H1 (cell line): ENCODE results near the gene ADARB2. TPM values are rescaled to one million over a fixed set of nuclear protein-coding genes. Genes with fewer than 3 reads are reported as not detected.

ENCODE experiments used
- CTCF ChIA-PET: fragments of 300-600 bp; sonication (Branson Sonifier 250); formaldehyde crosslinking; loops from one replicate; lab custom pipeline; 2021; ENCODE audit not compliant: partially characterized antibody; lab: Charles Lee
- POLR2A ChIA-PET: fragments of 300-600 bp; sonication (Branson Sonifier 250); formaldehyde crosslinking; loops from one replicate; lab custom pipeline; 2021; ENCODE audit warnings: inconsistent platforms; ENCODE audit not compliant: partially characterized antibody; lab: Charles Lee
- DNase-seq, 2 experiments: peaks; one replicate each; pipeline versions ENCODE4 v3.0.0 to v3.0.0-alpha.2; 2010 to 2022; ENCODE audit warnings: low spot score in 2 of 2, low read depth in 1 of 2, mixed read lengths in 1 of 2
- FAIRE-seq: peaks from 2 replicates; lab custom pipeline; 2011; peaks lifted over from hg19 to GRCh38; lab: Jason Lieb, UNC
- H2AFZ ChIP-seq: 2 replicates; pipeline ENCODE4 v1.8.1; 2012; ENCODE audit warnings: low read length, inconsistent platforms
- H2AK5ac ChIP-seq: 2 replicates; pipeline ENCODE4 v1.6.1; 2013; ENCODE audit warnings: low read depth, low read length
- H2BK120ac ChIP-seq: replicated peaks from 2 replicates; pipeline ENCODE3; 2013; ENCODE audit warnings: low read depth, low read length, inconsistent platforms
- H2BK12ac ChIP-seq: 2 replicates; pipeline ENCODE4 v1.6.1; 2013; ENCODE audit warnings: low read depth, low read length
- H2BK15ac ChIP-seq: 2 replicates; pipeline ENCODE4 v1.6.1; 2013; ENCODE audit warnings: low read length
- H2BK20ac ChIP-seq: 2 replicates; pipeline ENCODE4 v1.6.1; 2013; ENCODE audit warnings: low read length
- H2BK5ac ChIP-seq: 2 replicates; pipeline ENCODE4 v1.6.1; 2013; ENCODE audit warnings: low read depth, low read length
- H3K14ac ChIP-seq: 2 replicates; pipeline ENCODE4 v1.6.1; 2013; ENCODE audit warnings: inconsistent platforms; ENCODE audit not compliant: insufficient read length
- H3K18ac ChIP-seq: 2 replicates; pipeline ENCODE4 v1.6.1; 2013; ENCODE audit warnings: low read length; ENCODE audit errors: extremely low read depth
- H3K23ac ChIP-seq: 2 replicates; pipeline ENCODE4 v1.6.1; 2013; ENCODE audit warnings: inconsistent platforms; ENCODE audit not compliant: insufficient read length
- H3K23me2 ChIP-seq: 2 replicates; pipeline ENCODE4 v1.6.1; 2013; ENCODE audit warnings: low read depth, low read length
- H3K27ac ChIP-seq: 2 replicates; pipeline ENCODE4 v1.6.1; 2011; ENCODE audit warnings: low read depth, low read length, inconsistent platforms
- H3K27me3 ChIP-seq, 4 experiments: replicated peaks in 1 of 4; 1 replicate in 1 of 4; 2 replicates in 3 of 4; pipeline versions ENCODE4 v1.6.1 to v1.8.1; 2011 to 2013; ENCODE audit warnings: low read length in 3 of 4, mild to moderate bottlenecking in 3 of 4, inconsistent platforms in 2 of 4, mixed read lengths in 2 of 4, moderate library complexity in 1 of 4; ENCODE audit not compliant: control insufficient read depth in 3 of 4, insufficient read depth in 3 of 4; ENCODE audit errors: extremely low read depth in 1 of 4
- H3K36me3 ChIP-seq, 4 experiments: 2 replicates each; pipeline versions ENCODE4 v1.6.1 to v1.8.1; 2011 to 2013; ENCODE audit warnings: mild to moderate bottlenecking in 4 of 4, low read length in 3 of 4, moderate library complexity in 2 of 4, control low read depth in 1 of 4, inconsistent platforms in 1 of 4; ENCODE audit not compliant: insufficient read depth in 4 of 4, control insufficient read depth in 2 of 4
- H3K4ac ChIP-seq: replicated peaks from 2 replicates; pipeline ENCODE3; 2013; ENCODE audit warnings: low read length, low read depth, mixed read lengths, inconsistent platforms; ENCODE audit not compliant: insufficient read length
- H3K4me1 ChIP-seq, 4 experiments: replicated peaks in 1 of 4; 1 replicate in 1 of 4; 2 replicates in 3 of 4; pipeline versions ENCODE4 v1.6.1 to v1.8.1; 2011 to 2013; ENCODE audit warnings: low read length in 3 of 4, inconsistent platforms in 2 of 4, mixed read lengths in 1 of 4; ENCODE audit not compliant: insufficient read depth in 4 of 4, control insufficient read depth in 3 of 4
- H3K4me2 ChIP-seq, 2 experiments: 2 replicates each; pipeline versions ENCODE4 v1.6.1 to v1.8.1; 2011 to 2013; ENCODE audit warnings: low read depth in 2 of 2, low read length in 2 of 2, control low read depth in 1 of 2, inconsistent platforms in 1 of 2, mild to moderate bottlenecking in 1 of 2; ENCODE audit not compliant: insufficient read depth in 1 of 2
- H3K4me3 ChIP-seq, 4 experiments: fragments of 200-600, 300-600 bp in 1 of 4; sonication (generic), shearing (Covaris generic), sonication (Bioruptor Twin) in 1 of 4; 2 replicates each; pipeline versions ENCODE4 v1.5.1 to v1.8.1; 2011 to 2016; ENCODE audit warnings: low read length in 4 of 4, low read depth in 3 of 4, control low read depth in 2 of 4, inconsistent platforms in 2 of 4, mild to moderate bottlenecking in 2 of 4, mixed read lengths in 1 of 4, moderate library complexity in 1 of 4; ENCODE audit not compliant: insufficient read depth in 2 of 4; ENCODE audit errors: extremely low read depth in 1 of 4
- H3K56ac ChIP-seq: replicated peaks from 2 replicates; pipeline ENCODE3; 2013; ENCODE audit warnings: low read depth, mild to moderate bottlenecking, mixed read lengths, low read length, inconsistent platforms; ENCODE audit not compliant: insufficient read length
- H3K79me1 ChIP-seq: 2 replicates; pipeline ENCODE4 v1.6.1; 2013; ENCODE audit warnings: low read depth, low read length, control low read depth
- H3K79me2 ChIP-seq, 2 experiments: 2 replicates each; pipeline versions ENCODE4 v1.6.1 to v1.8.1; 2012 to 2013; ENCODE audit warnings: low read length in 2 of 2, mild to moderate bottlenecking in 2 of 2, inconsistent platforms in 1 of 2; ENCODE audit not compliant: insufficient read depth in 2 of 2, control insufficient read depth in 1 of 2
- H3K9ac ChIP-seq, 4 experiments: replicated peaks in 1 of 4; 1 replicate in 1 of 4; 2 replicates in 3 of 4; pipeline versions ENCODE4 v1.6.1 to v1.8.1; 2011 to 2013; ENCODE audit warnings: low read depth in 3 of 4, low read length in 3 of 4, control low read depth in 2 of 4, mild to moderate bottlenecking in 2 of 4, moderate library complexity in 2 of 4, inconsistent platforms in 1 of 4; ENCODE audit errors: extremely low read depth in 1 of 4
- H3K9me3 ChIP-seq, 2 experiments: 2 replicates each; pipeline versions ENCODE4 v1.6.1 to v1.8.1; 2012 to 2013; ENCODE audit warnings: mild to moderate bottlenecking in 2 of 2, moderate library complexity in 2 of 2, control low read depth in 1 of 2, inconsistent platforms in 1 of 2, low read depth in 1 of 2, low read length in 1 of 2, mixed read lengths in 1 of 2; ENCODE audit not compliant: insufficient read depth in 2 of 2
- H4K20me1 ChIP-seq, 2 experiments: replicated peaks in 1 of 2; 2 replicates each; pipeline versions ENCODE3 to v1.8.1; 2011 to 2013; ENCODE audit warnings: inconsistent platforms in 2 of 2, low read length in 2 of 2, mild to moderate bottlenecking in 1 of 2; ENCODE audit not compliant: insufficient read depth in 2 of 2, control insufficient read depth in 1 of 2
- H4K5ac ChIP-seq: 2 replicates; pipeline ENCODE4 v1.6.1; 2013; ENCODE audit warnings: low read length, low read depth, mixed read lengths, inconsistent platforms; ENCODE audit not compliant: insufficient read length
- H4K8ac ChIP-seq: 2 replicates; pipeline ENCODE4 v1.8.0; 2013; ENCODE audit warnings: mild to moderate bottlenecking, moderate library complexity, low read length, inconsistent platforms; ENCODE audit not compliant: insufficient read depth; ENCODE audit errors: extremely low read depth
- H4K91ac ChIP-seq: replicated peaks from 2 replicates; pipeline ENCODE3; 2013; ENCODE audit warnings: low read length, mixed read lengths, inconsistent platforms; ENCODE audit not compliant: insufficient read length
- CEBPB ChIP-seq: IDR thresholded peaks from 2 replicates; pipeline ENCODE4 v1.6.1; 2012; ENCODE audit warnings: low read depth, low read length
- KDM4A ChIP-seq: IDR thresholded peaks from one replicate; pipeline ENCODE4 v1.7.1; 2012; ENCODE audit warnings: low read depth, mild to moderate bottlenecking, moderate library complexity, low read length, inconsistent platforms; ENCODE audit not compliant: severe bottlenecking
- SP2 ChIP-seq: IDR thresholded peaks from 2 replicates; pipeline ENCODE4 v1.6.1; 2012; ENCODE audit warnings: mild to moderate bottlenecking, low read length, inconsistent platforms
- SP4 ChIP-seq: IDR thresholded peaks from 2 replicates; pipeline ENCODE4 v1.6.1; 2012; ENCODE audit warnings: low read length, inconsistent platforms
- TAF7 ChIP-seq: optimal IDR thresholded peaks from 2 replicates; pipeline ENCODE3; 2011; ENCODE audit warnings: low read depth, mild to moderate bottlenecking, inconsistent platforms, low read length, moderate library complexity, borderline replicate concordance
- WGBS, 2 experiments: shearing (Covaris generic) in 1 of 2; methylation state at CpG; one replicate each; pipeline versions ENCODE4 v1.1.6 to v1.1.7; 2013 to 2015; ENCODE audit warnings: low lambda C conversion rate in 2 of 2, mixed read lengths in 2 of 2, inconsistent platforms in 1 of 2, low coverage in 1 of 2, missing lambda C conversion rate in 1 of 2; ENCODE audit not compliant: insufficient replicate concordance in 2 of 2, insufficient coverage in 1 of 2, insufficient read length in 1 of 2; ENCODE audit errors: extremely low coverage in 1 of 2, missing lambda C conversion rate in 1 of 2; 5-methylcytosine and 5-hydroxymethylcytosine counted together
- polyA plus RNA-seq, 7 experiments: library from polyadenylated mRNA; depleted of rRNA in 3 of 7; stranded (reverse) in 5 of 7; unstranded in 2 of 7; fragments of >200 nt in 5 of 7; fragments of 200-250 nt in 2 of 7; gene quantifications; 1 replicate in 5 of 7; 2 replicates in 1 of 7; 4 replicates in 1 of 7; pipeline versions ENCODE4 v1.2.1 to v1.2.3, GENCODE V29; 2011 to 2013; ENCODE audit warnings: missing spikeins in 2 of 7, mixed read lengths in 2 of 7
- total RNA-seq: library from RNA; stranded (reverse); fragmentation: NEBNext Ultra II Directional; extraction: Animal tissue kit (Norgen Biotek cat#: 25700); gene quantifications from 2 replicates; pipeline ENCODE4 v1.2.1, GENCODE V29; 2021

ADARB2 gene
- total and polyA plus RNA-seq, 2 of the 8 experiments (the other 6 are each of a cell fraction or from before 2014, with no cell fraction given) = 2.2 to 2.8 TPM

GRCh38 chr10:1635340-1635739 is 102.0 kb downstream of the ADARB2 start:
- Histone ChIP-seq H4K5ac (no peak overlapping the region), H3K56ac (no peak overlapping the region), H2AFZ (peak overlapping the region; percentile 66; the same call in 1 of the 2 replicates), H2BK12ac (no peak overlapping the region), H3K4me2 (0 out of 4 replicates have a peak overlapping the region, but pooled peaks of 1 of the 2 experiments have one; percentile 3), H3K79me1 (no peaks in the 10 kb centered on the region), H3K4me3 (no peak overlapping the region), H4K8ac (no peak overlapping the region), H2BK5ac (no peak overlapping the region), H3K18ac (peak overlapping the region; percentile 54; the same call in 1 of the 2 replicates), H3K36me3 (no peaks in the 10 kb centered on the region), H4K20me1 (no peaks in the 10 kb centered on the region), H4K91ac (no peak overlapping the region), H2BK20ac (no peak overlapping the region), H3K27ac (no peak overlapping the region), H2AK5ac (no peak overlapping the region), H2BK120ac (no peak overlapping the region), H3K23ac (no peak overlapping the region), H3K14ac (no peak overlapping the region), H3K23me2 (no peaks in the 10 kb centered on the region), H2BK15ac (no peak overlapping the region), H3K4me1 (no peaks in the 10 kb centered on the region; a peak in 1 of 7 replicates), H3K9me3 (no peaks in the 10 kb centered on the region), H3K9ac (no peak overlapping the region), H3K79me2 (no peaks in the 10 kb centered on the region), H3K4ac (no peak overlapping the region), H3K27me3 (no peaks in the 10 kb centered on the region)
- ChIA-PET CTCF (interaction anchor here (0.6 to 1.2 kb wide), 3 partner anchors 18 to 392 kb away, joined by 3 read pairs; no protein-coding TSS in a partner anchor), POLR2A (interaction anchor here (1.4 kb wide), 1 partner anchor 13 kb away, joined by 3 read pairs; no protein-coding TSS in a partner anchor)
- FAIRE-seq (no peak), DNase-seq (no peak)
- 76% methylated on average over 11 of the region's 11 CpGs; no CpG with 5 or more reads in 1 of the 2 experiments for WGBS, 2 experiments
- TF ChIP-seq TAF7 (no peak), SP4 (no peak), KDM4A (no peak), CEBPB (0 out of 2 replicates have a peak, but pooled peaks have one; percentile 5), SP2 (no peak)
